Activated T-helper 17 cell treated with anti-CD3 and anti-CD28 coated beads, Interleukin-2, amount 50 U/mL, for 72 hours (primary cell): ENCODE measurements around the gene TTC22. TPM values are rescaled to one million over a fixed set of nuclear protein-coding genes. Genes with fewer than 3 reads are reported as not detected.
A peak's percentile ranks its signal among the peaks of the same experiment; 100 is the strongest.

Experiments
- ATAC-seq: fragments of 150-1000 bp; cut with Tn5 transposase; replicated peaks from 2 replicates; pipeline ENCODE4 v1.10.0; 2021; ENCODE audit warnings: mild to moderate bottlenecking, moderate library complexity
- H3K27ac Mint-ChIP-seq: one replicate; pipeline ENCODE4 v1.8.0; 2022; ENCODE audit warnings: mixed read lengths
- H3K27me3 Mint-ChIP-seq: one replicate; pipeline ENCODE4 v1.8.0; 2022; ENCODE audit warnings: mixed read lengths
- H3K36me3 Mint-ChIP-seq: one replicate; pipeline ENCODE4 v1.8.0; 2022; ENCODE audit warnings: low read depth, mild to moderate bottlenecking, mixed read lengths
- H3K4me1 Mint-ChIP-seq: one replicate; pipeline ENCODE4 v1.8.0; 2022; ENCODE audit warnings: mixed read lengths
- H3K4me3 Mint-ChIP-seq: one replicate; pipeline ENCODE4 v1.8.0; 2022; ENCODE audit warnings: mild to moderate bottlenecking, mixed read lengths
- H3K9me3 Mint-ChIP-seq: one replicate; pipeline ENCODE4 v1.8.0; 2022; ENCODE audit warnings: mixed read lengths
- total RNA-seq, 2 donors: library from RNA; stranded (reverse); gene quantifications; one replicate each; pipeline ENCODE4 v1.2.3, GENCODE V29; 2022

Gene TTC22
- total RNA-seq, 2 donors from 2014 or later, result 3.6 to 10.6 TPM

DNA sequence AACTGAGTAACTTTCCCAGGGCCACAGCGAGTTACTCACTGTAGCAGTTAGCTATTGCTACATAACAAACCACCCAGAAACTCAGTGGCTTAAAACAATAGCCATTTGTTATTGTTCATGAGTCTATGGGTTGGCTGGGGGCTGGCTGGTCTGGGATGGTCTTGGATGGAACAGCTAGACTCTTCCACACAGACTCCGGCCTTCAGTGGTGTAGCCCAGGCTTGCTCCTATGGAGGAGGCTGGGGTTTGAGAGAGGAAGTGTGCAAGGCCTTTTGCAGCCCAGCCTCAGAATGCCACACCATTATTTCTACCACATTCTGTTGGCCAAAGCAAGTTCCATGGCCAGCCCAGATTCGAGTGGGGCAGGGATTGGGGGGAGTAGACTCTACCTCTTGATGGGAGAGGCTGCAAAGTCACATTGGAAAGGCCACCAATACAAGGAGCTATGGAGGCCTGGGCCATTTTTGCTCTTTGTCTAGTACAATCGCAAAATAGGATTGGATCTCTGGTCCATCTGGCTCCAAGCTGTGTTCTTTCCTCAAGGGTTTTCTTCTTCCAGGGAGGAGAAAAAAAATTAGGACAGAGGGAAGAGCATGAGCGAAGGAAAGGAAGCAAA, 37.5 kb upstream of the TTC22 start:
- H3K4me3 Mint-ChIP-seq, result no peak overlapping the region
- no peaks in the 10 kb centered on the region for H3K36me3 Mint-ChIP-seq
- H3K4me1 Mint-ChIP-seq, result no peaks in the 10 kb centered on the region
- no peak overlapping the region for H3K27ac Mint-ChIP-seq
- ATAC-seq, result no peak
- H3K27me3 Mint-ChIP-seq, result no peaks in the 10 kb centered on the region
- no peaks in the 10 kb centered on the region for H3K9me3 Mint-ChIP-seq

DNA sequence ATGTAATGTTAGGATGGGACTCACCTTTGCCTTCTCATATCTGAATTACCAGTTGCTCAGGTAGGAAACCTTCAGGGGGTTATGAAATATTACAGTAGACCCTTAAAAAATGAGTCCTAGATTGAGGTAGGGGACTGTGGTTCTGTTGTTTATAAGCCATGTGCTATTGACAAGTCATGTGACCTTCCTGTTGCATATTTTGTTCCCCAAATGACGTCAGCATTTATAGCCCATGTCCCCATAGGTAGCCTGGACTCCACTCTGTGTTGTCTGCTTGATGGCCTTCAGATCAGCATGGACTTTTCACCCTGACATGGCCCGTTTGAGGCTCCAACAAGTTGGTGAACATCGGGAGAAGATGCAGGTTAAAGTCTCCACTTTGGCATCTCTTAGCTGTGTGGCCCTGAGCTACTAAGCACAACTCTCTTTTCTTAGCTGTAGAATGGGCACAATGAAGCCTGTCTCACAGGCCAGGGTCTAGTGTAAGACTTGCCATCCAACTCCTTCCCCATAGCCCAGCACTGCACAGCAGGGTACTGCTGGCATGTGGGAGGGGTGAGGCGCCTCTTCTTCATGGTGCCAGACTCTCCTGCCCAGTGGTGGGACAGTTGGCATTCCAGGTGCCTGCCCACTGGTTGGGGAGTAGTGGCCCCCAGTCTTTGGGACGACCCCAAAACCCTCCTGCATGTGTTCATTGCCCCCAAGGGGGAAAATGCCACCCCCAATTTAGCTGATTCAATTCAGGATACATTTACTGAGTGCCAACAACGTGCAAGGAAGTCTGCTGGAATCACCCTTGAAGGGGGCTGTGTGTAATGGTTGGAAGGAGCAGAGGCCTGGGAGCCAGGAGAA, 36.1 kb upstream of the TTC22 start:
- no peak for ATAC-seq
- H3K36me3 Mint-ChIP-seq, result no peaks in the 10 kb centered on the region
- no peaks in the 10 kb centered on the region for H3K9me3 Mint-ChIP-seq
- H3K27ac Mint-ChIP-seq, result no peak overlapping the region
- H3K4me1 Mint-ChIP-seq, result no peaks in the 10 kb centered on the region
- no peaks in the 10 kb centered on the region for H3K27me3 Mint-ChIP-seq
- no peak overlapping the region for H3K4me3 Mint-ChIP-seq

DNA sequence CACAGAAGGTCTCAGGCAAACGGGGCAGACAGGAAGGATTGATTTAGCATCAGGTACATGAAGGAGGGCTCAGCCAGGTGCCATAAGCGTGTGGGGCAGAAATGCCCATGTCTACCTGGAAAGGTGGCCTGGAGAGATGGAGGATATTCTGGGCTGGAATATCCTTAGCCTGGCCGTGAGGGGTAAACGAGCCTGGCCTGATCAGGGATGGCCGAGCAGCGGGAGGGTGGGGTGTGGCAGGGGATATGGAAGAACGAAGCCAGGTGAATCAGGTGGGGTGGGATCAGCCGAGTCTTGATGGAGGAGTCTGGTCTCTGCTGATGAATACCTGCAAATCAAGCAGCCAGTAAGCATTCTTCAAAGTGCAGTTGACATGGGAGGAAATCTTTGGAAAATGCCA, 35.5 kb upstream of the TTC22 start:
- no peak overlapping the region for H3K27ac Mint-ChIP-seq
- no peak overlapping the region for H3K4me3 Mint-ChIP-seq
- no peaks in the 10 kb centered on the region for H3K27me3 Mint-ChIP-seq
- no peaks in the 10 kb centered on the region for H3K4me1 Mint-ChIP-seq
- no peaks in the 10 kb centered on the region for H3K36me3 Mint-ChIP-seq
- ATAC-seq, result no peak
- no peaks in the 10 kb centered on the region for H3K9me3 Mint-ChIP-seq

DNA sequence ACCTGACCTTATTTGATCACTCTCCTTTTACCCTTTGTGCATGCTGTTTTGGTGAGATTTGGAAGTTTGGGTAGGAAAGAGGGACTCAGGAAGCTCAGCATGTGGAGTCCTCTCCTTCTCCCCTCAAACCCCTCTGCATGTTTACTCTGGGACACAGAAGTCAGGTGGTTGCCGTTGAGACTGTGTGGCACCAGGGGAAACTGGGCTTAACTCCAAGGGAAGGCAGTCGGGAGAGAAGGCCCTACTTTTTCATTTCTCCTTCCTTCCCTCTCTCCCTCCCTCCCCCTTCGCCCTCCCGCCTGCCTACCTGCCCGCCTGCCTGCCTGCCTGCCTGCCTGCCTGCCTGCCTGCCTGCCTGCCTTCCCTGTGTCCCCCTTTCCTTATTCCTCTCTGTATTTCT, 34.8 kb upstream of the TTC22 start:
- H3K36me3 Mint-ChIP-seq, result peaks cover 2% of the 10 kb centered on the region
- H3K27ac Mint-ChIP-seq, result no peak overlapping the region
- peaks cover 2% of the 10 kb centered on the region for H3K9me3 Mint-ChIP-seq
- H3K27me3 Mint-ChIP-seq, result no peaks in the 10 kb centered on the region
- H3K4me1 Mint-ChIP-seq, result no peaks in the 10 kb centered on the region
- ATAC-seq, result no peak
- H3K4me3 Mint-ChIP-seq, result no peak overlapping the region

DNA sequence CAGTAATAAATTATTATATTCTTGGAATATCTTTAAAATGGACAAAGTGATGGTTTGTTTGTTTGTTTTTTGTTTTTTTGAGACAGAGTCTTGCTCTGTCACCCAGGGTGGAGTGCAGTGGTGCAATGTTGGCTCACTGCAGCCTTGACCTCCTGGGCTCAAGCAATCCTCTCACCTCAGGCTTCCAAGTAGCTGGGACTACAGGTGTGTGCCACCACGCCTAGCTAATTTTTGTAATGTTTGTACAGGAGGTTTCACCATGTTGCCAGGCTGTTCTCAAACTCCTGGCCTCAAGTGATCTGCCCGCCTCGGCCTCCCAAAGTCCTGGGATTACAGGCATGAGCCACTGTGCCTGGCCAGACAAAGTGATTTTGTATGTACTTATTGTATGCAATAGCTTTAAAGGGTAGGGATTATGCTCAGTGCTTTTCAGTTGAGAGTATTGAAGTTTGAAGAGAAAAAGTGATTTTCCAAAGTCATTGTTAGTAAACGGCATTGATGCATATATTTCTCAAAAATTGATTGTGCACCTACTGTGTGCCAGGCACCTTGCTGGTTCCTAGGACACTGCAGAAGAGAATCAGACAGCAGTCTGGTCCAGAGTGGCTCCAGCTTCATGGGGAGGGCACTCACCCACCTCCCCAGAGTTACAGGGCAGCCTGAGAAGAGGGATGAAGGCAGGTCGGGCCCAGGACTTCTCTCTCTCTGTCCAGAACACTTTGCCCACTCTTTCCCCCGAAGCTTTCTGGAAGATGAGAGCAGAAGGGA, 34.2 kb upstream of the TTC22 start:
- Mint-ChIP-seq H3K36me3 (peaks cover 8% of the 10 kb centered on the region), H3K4me1 (no peaks in the 10 kb centered on the region), H3K27me3 (no peaks in the 10 kb centered on the region), H3K9me3 (peaks cover 4% of the 10 kb centered on the region), H3K27ac (no peak overlapping the region), H3K4me3 (no peak overlapping the region)
- ATAC-seq, result no peak

DNA sequence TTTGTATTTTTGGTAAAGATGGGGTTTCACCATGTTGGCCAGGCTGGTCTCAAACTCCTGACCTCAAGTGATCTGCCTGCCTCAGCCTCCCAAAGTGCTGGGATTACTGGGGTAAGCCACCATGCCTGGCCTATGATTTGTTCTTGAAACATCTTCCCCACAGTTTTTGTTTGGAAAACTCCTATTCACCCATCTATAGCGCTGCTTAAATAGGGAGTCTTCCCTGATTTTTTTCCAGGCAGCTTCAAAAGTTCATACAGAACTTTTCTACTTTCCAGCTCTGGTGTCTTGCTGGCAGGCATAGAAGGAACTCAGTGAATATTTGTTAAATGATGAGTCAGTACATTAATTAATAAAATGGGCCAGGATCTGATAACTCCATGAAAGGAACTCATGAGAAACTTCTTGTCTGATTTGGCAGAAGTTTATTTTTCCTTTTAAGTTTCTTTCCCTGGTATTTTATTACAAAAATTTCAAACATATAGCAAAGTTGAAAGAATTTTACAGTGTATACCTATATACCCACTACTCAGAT, 33.0 kb upstream of the TTC22 start:
- ATAC-seq, result no peak
- Mint-ChIP-seq H3K9me3 (peaks cover 4% of the 10 kb centered on the region), H3K4me1 (no peaks in the 10 kb centered on the region), H3K27me3 (no peaks in the 10 kb centered on the region), H3K4me3 (no peak overlapping the region), H3K27ac (no peak overlapping the region), H3K36me3 (peaks cover 8% of the 10 kb centered on the region)

DNA sequence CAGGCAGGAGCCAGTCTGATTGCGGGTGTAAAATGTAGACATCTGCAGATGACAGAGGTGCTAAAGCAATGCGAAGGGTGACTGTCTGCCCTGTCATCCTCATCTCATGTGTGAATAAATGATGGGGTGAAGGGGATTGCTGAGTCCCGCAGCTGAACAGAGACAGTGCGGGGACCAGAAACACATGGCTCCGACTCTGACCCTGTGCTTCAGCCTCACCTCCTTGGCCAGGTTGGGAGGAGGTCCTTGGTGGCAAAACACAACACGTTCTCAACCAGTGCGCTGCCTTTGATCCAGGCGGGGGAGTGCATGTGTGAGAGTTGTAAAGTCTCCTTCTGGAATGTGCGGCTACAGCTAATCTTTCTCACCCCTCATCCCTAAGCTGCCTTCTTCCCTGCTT, 32.0 kb upstream of the TTC22 start:
- Mint-ChIP-seq H3K4me3 (no peak overlapping the region), H3K27me3 (no peaks in the 10 kb centered on the region), H3K9me3 (peaks cover 4% of the 10 kb centered on the region), H3K4me1 (no peaks in the 10 kb centered on the region), H3K27ac (no peak overlapping the region), H3K36me3 (peaks cover 8% of the 10 kb centered on the region)
- no peak for ATAC-seq

DNA sequence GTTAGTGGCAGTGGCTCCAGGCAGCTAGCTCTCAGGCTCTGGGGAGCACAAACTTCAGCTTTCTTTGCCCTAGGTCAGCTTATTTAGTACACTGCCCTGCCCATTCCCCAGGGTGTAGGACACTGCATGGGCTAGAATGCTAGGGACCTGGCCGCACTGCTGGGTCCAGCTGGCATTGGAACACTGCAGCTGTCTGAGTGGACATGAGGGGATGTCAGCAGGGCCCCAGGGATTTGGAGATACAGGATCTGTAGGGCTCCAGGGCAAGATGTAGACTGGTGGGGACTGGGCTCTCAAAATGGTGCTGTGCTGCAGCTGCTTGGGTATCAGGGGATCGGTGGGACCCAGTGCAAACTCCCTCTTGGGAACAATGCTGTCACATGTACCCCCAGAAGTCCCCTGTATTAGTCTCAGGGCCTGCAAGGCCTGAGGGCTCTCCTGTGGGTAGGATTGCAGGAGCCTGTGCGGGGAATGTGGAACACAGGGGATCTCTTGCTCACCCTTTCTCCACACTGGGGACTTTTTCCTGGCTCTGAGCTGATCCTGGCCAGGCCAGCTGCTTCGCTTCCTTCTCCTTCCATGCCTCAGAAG, 25.2 kb upstream of the TTC22 start:
- peaks cover 21% of the 10 kb centered on the region for H3K9me3 Mint-ChIP-seq
- H3K27me3 Mint-ChIP-seq, result no peaks in the 10 kb centered on the region
- H3K4me3 Mint-ChIP-seq, result no peak overlapping the region
- ATAC-seq, result no peak
- peaks cover 8% of the 10 kb centered on the region for H3K36me3 Mint-ChIP-seq
- no peak overlapping the region for H3K27ac Mint-ChIP-seq
- H3K4me1 Mint-ChIP-seq, result no peaks in the 10 kb centered on the region

DNA sequence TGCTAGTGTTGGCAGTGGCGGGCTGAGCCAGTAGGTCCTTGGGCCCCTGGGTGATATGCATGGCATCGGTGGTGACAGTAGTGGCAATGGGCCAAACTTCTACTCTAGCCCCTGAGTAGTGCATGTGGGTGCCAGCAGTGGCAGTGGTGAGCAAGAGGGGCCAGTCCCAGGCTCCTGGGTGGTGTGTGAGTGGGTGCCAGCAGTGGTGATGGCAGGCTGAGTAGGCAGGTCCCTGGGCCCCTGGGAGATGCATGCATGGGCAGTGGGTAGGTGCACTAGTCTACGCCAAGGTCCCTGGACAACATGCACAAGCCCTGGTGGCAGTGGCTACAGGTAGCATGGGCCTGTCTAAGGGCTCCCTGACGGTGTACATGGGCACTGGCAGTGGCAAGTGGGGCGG, 24.6 kb upstream of the TTC22 start:
- H3K4me3 Mint-ChIP-seq, result no peak overlapping the region
- no peak for ATAC-seq
- H3K9me3 Mint-ChIP-seq, result peaks cover 17% of the 10 kb centered on the region
- H3K36me3 Mint-ChIP-seq, result peaks cover 3% of the 10 kb centered on the region
- H3K4me1 Mint-ChIP-seq, result no peaks in the 10 kb centered on the region
- H3K27me3 Mint-ChIP-seq, result no peaks in the 10 kb centered on the region
- H3K27ac Mint-ChIP-seq, result no peak overlapping the region

DNA sequence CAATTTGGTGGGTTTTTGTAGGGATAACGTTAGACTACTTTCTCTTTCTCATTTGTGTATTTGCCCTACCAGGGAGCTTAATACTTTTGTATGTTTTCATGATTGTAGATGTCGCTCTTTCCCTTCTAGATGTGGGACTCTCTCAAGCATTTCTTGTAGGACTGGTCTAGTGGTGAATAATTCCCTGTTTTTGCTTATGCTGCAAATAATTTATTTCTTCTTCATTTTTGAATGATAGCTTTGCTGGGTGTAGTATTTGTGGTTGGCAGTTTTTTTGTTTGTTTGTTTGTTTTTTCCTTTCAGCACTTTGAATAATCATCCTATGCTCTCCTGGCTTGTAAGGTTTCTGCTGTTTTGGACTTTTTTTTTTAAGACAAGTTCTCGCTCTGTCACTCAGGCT, 22.5 kb upstream of the TTC22 start:
- H3K27ac Mint-ChIP-seq, result no peak overlapping the region
- no peaks in the 10 kb centered on the region for H3K36me3 Mint-ChIP-seq
- H3K9me3 Mint-ChIP-seq, result peaks cover 17% of the 10 kb centered on the region
- H3K27me3 Mint-ChIP-seq, result no peaks in the 10 kb centered on the region
- H3K4me3 Mint-ChIP-seq, result no peak overlapping the region
- no peak for ATAC-seq
- no peaks in the 10 kb centered on the region for H3K4me1 Mint-ChIP-seq

DNA sequence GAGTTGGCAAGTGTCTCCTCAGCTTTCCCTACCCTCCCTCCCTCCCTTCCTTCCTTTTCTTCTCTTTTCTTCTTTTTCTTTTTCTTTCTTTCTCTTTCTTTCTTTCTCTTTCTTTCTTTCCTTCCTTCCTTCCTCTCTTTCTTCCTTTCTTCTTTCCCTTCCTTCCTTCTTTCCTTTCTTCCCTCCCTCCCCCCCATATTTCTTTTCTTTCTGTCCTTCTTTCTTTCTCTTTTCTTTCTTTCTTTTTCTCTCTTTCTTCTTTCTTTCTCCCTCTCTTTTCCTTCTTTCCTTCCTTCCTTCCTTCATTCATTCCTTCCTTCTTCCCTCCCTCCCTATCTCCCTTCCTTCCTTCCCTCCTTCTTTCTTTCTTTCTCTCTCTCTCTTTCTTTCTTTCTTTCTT, 18.6 kb upstream of the TTC22 start:
- Mint-ChIP-seq H3K36me3 (no peaks in the 10 kb centered on the region), H3K4me1 (peaks cover 4% of the 10 kb centered on the region), H3K27ac (no peak overlapping the region), H3K4me3 (no peak overlapping the region), H3K27me3 (no peaks in the 10 kb centered on the region), H3K9me3 (peaks cover 11% of the 10 kb centered on the region)
- no peak for ATAC-seq

DNA sequence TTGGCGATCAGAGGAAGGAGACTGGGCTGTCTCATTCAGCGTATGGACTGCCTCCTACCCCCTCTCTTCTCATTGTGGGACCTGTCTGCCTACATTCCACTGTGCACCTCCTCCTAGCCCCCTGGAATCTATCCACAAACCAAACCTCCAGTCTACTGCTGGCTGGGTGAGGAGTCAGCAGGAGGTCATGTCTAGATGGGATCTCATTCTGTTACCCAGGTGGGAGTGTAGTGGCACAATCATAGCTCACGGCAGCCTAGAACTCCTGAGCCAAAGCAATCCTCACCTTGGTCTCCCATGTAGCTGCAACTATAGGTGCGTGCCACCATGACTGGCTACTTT, 18.0 kb upstream of the TTC22 start:
- Mint-ChIP-seq H3K27ac (peak overlapping the region; percentile 13), H3K4me1 (peaks cover 4% of the 10 kb centered on the region), H3K27me3 (no peaks in the 10 kb centered on the region), H3K36me3 (no peaks in the 10 kb centered on the region), H3K4me3 (no peak overlapping the region), H3K9me3 (peaks cover 8% of the 10 kb centered on the region)
- ATAC-seq, result no peak

DNA sequence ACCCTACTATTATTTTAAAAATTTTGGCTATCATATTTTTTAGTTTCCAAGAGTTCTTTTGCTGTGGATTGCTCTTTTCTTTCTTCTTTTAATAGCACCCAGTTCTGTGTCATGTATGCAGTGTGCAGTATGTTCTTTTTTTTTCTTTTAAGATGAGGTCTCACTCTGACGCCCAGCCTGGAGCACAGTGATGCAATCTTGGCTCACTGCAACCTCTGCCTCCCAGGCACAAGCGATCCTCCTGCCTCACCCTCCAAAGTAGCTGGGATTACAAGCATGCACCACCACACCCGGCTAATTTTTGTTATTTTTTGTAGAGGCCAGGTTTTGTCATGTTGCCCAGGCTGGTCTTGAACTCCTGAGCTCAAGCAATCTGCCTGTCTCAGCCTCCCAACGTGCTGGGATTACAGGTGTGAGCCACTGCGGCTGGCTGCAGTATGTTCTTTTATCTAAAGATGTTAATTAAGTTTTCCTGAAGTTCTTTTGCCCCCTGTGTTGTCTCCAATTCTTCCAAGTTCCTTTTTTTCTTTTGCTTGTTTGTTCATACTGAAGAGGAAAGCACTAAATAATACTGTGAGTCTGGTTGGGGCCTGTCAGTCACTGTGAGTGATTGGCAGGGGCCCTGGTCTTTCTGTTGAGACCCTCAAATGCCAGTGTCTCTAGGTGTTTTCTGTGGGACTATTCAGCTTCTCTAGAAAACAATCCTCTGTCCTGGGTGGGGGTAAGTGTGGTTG, 17.5 kb upstream of the TTC22 start:
- no peak overlapping the region for H3K4me3 Mint-ChIP-seq
- no peak for ATAC-seq
- H3K27me3 Mint-ChIP-seq, result no peaks in the 10 kb centered on the region
- H3K4me1 Mint-ChIP-seq, result peaks cover 4% of the 10 kb centered on the region
- peak overlapping the region; percentile 42 for H3K27ac Mint-ChIP-seq
- no peaks in the 10 kb centered on the region for H3K36me3 Mint-ChIP-seq
- peaks cover 4% of the 10 kb centered on the region for H3K9me3 Mint-ChIP-seq

DNA sequence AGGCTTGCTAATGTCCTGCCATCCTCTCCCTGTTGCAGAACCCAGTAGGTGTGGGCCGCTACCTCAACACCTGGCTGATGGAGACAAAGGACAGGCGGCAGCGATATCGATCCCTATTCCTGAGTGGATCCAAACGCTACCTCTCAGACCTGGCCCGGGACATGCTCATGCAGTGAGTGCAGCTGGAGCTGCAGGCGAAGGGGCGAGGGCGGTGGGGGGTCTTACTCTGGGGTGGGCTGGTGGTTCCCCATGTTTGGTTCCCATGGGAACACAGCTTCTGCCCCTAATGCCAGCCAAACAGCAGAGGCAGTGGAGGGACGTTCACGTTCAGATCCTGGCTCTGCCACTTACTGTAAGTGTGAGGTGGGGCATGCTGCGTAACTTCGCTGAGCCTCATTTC, 15.8 kb upstream of the TTC22 start:
- no peak overlapping the region for H3K27ac Mint-ChIP-seq
- no peaks in the 10 kb centered on the region for H3K36me3 Mint-ChIP-seq
- ATAC-seq, result no peak
- H3K9me3 Mint-ChIP-seq, result no peaks in the 10 kb centered on the region
- H3K27me3 Mint-ChIP-seq, result no peaks in the 10 kb centered on the region
- no peak overlapping the region for H3K4me3 Mint-ChIP-seq
- H3K4me1 Mint-ChIP-seq, result peaks cover 4% of the 10 kb centered on the region
